Measurements from ENCODE around the gene PAPLN. TPM values are rescaled to one million over a fixed set of nuclear protein-coding genes. Genes with fewer than 3 reads are reported as not detected.

The PAPLN gene
- total RNA-seq, 4 donors from 2014 or later: 8.1 to 27.2 (median 12.7) TPM

GRCh38 chr14:73235531-73236155, 1.7 kb upstream of the PAPLN start:
- peak overlapping the region in 1 of 4 donors; percentile 7 for H3K27ac ChIP-seq
- no peak for TF ChIP-seq POLR2A (IDR thresholded peaks at IDR 0.05)
- TF ChIP-seq CTCF (IDR thresholded peaks at IDR 0.05): no peak
- H3K9me3 ChIP-seq: no peaks in the 10 kb centered on the region
- H3K27me3 ChIP-seq: no peaks in the 10 kb centered on the region
- no peaks in the 10 kb centered on the region for H3K36me3 ChIP-seq
- H3K4me1 ChIP-seq: peaks cover 0 to 43% (median 20%) of the 10 kb centered on the region in 4 donors
- DNase-seq: no peak
- H3K4me3 ChIP-seq: no peak overlapping the region

- no peak for DNase-seq
- H3K27me3 ChIP-seq: no peaks in the 10 kb centered on the region
- TF ChIP-seq CTCF (IDR thresholded peaks at IDR 0.05) (no peak), POLR2A (IDR thresholded peaks at IDR 0.05) (no peak)
- H3K36me3 ChIP-seq: no peaks in the 10 kb centered on the region
- no peak overlapping the region for H3K4me3 ChIP-seq
- H3K4me1 ChIP-seq: peaks cover 0 to 47% (median 25%) of the 10 kb centered on the region in 4 donors
- no peaks in the 10 kb centered on the region for H3K9me3 ChIP-seq
- H3K27ac ChIP-seq: no peak overlapping the region
Measured at GRCh38 chr14:73236157-73236556, 1.1 kb upstream of the PAPLN start.

- H3K4me1 ChIP-seq: peaks cover 0 to 51% (median 28%) of the 10 kb centered on the region in 4 donors
- no peaks in the 10 kb centered on the region for H3K9me3 ChIP-seq
- no peaks in the 10 kb centered on the region for H3K27me3 ChIP-seq
- H3K36me3 ChIP-seq: no peaks in the 10 kb centered on the region
- peak overlapping the region in 1 of 4 donors; percentile 59 for H3K4me3 ChIP-seq
- no peak overlapping the region for H3K27ac ChIP-seq
- no peak for TF ChIP-seq CTCF (IDR thresholded peaks at IDR 0.05)
- no peak for TF ChIP-seq POLR2A (IDR thresholded peaks at IDR 0.05)
- DNase-seq: no peak
Measured at GRCh38 chr14:73236752-73237218, 521 bp upstream of the PAPLN start.

GRCh38 chr14:73237786-73238423, 599 bp downstream of the PAPLN start:
- H3K9me3 ChIP-seq: no peaks in the 10 kb centered on the region
- no peaks in the 10 kb centered on the region for H3K36me3 ChIP-seq
- no peak for TF ChIP-seq CTCF (IDR thresholded peaks at IDR 0.05)
- no peak for TF ChIP-seq POLR2A (IDR thresholded peaks at IDR 0.05)
- H3K4me1 ChIP-seq: peaks cover 0 to 56% (median 29%) of the 10 kb centered on the region in 4 donors
- peak overlapping the region; percentile 41 to 59 (median 56) for H3K4me3 ChIP-seq
- H3K27ac ChIP-seq: peak overlapping the region in 3 of 4 donors; percentile 32 to 62 (median 35)
- no peaks in the 10 kb centered on the region for H3K27me3 ChIP-seq
- DNase-seq: peak in 1 of 3 donors; percentile 52

GRCh38 chr14:73238424-73238852, 1.1 kb downstream of the PAPLN start:
- peaks cover 0 to 60% (median 29%) of the 10 kb centered on the region in 4 donors for H3K4me1 ChIP-seq
- TF ChIP-seq POLR2A (IDR thresholded peaks at IDR 0.05) (no peak), CTCF (IDR thresholded peaks at IDR 0.05) (no peak)
- H3K4me3 ChIP-seq: peak overlapping the region; percentile 41 to 59 (median 56)
- peak in 1 of 3 donors; percentile 44 for DNase-seq
- H3K36me3 ChIP-seq: no peaks in the 10 kb centered on the region
- H3K27ac ChIP-seq: peak overlapping the region in 2 of 4 donors; percentile 35 to 62
- no peaks in the 10 kb centered on the region for H3K9me3 ChIP-seq
- no peaks in the 10 kb centered on the region for H3K27me3 ChIP-seq
